ENCODE measurements around the gene BEND5.
A peak's percentile ranks its signal among the peaks of the same experiment; 100 is the strongest.

The BEND5 gene
- total RNA-seq = 0.17 to 0.48 reads per million in 2 experiments

- peak; percentile 18 for DNase-seq (ENCODE audit: low read depth)
Measured at GRCh38 chr1:48776393-48777218, at the start of gene BEND5. Gene BEND5, minus strand, starts transcription at chr1:48776891. Its CDS starts 60 bp downstream, at chr1:48776831.

- no peak for DNase-seq (ENCODE audit: low read depth)
Measured at GRCh38 chr1:48823168-48823567, 46.5 kb upstream of the BEND5 start.

GRCh38 chr1:48820491-48820890 is 43.8 kb upstream of the BEND5 start:
- no peak for DNase-seq (ENCODE audit: low read depth)

- DNase-seq (ENCODE audit: low read depth) = no peak
Measured at GRCh38 chr1:48817505-48818114, 40.9 kb upstream of the BEND5 start.

GRCh38 chr1:48810740-48811139 is 34.0 kb upstream of the BEND5 start:
- DNase-seq (ENCODE audit: low read depth) = no peak

GRCh38 chr1:48808496-48808895 is 31.8 kb upstream of the BEND5 start:
- DNase-seq (ENCODE audit: low read depth) = no peak

GRCh38 chr1:48807554-48808260 is 31.0 kb upstream of the BEND5 start:
- no peak for DNase-seq (ENCODE audit: low read depth)

- DNase-seq (ENCODE audit: low read depth) = no peak
Measured at GRCh38 chr1:48803474-48803873, 26.8 kb upstream of the BEND5 start.

GRCh38 chr1:48794816-48795215 is 18.1 kb upstream of the BEND5 start:
- no peak for DNase-seq (ENCODE audit: low read depth)

GRCh38 chr1:48793863-48794262 is 17.2 kb upstream of the BEND5 start:
- no peak for DNase-seq (ENCODE audit: low read depth)

GRCh38 chr1:48792961-48793360 is 16.3 kb upstream of the BEND5 start:
- DNase-seq (ENCODE audit: low read depth) = no peak

- no peak for DNase-seq (ENCODE audit: low read depth)
Measured at GRCh38 chr1:48790397-48790796, 13.7 kb upstream of the BEND5 start.

GRCh38 chr1:48789903-48790302 is 13.2 kb upstream of the BEND5 start:
- DNase-seq (ENCODE audit: low read depth) = no peak

- no peak for DNase-seq (ENCODE audit: low read depth)
Measured at GRCh38 chr1:48785869-48786268, 9.2 kb upstream of the BEND5 start.

- DNase-seq (ENCODE audit: low read depth) = no peak
Measured at GRCh38 chr1:48784301-48784700, 7.6 kb upstream of the BEND5 start.

GRCh38 chr1:48777219-48777895 is 666 bp upstream of the BEND5 start:
- no peak for DNase-seq (ENCODE audit: low read depth)

GRCh38 chr1:48775831-48776392 is 779 bp downstream of the BEND5 start:
- DNase-seq (ENCODE audit: low read depth) = no peak

- DNase-seq (ENCODE audit: low read depth) = no peak
Measured at GRCh38 chr1:48773133-48773532, 3.6 kb downstream of the BEND5 start.

- DNase-seq (ENCODE audit: low read depth) = no peak
Measured at GRCh38 chr1:48772211-48772610, 4.5 kb downstream of the BEND5 start.

- DNase-seq (ENCODE audit: low read depth) = no peak
Measured at GRCh38 chr1:48771561-48771960, 5.1 kb downstream of the BEND5 start.

GRCh38 chr1:48767975-48768510 is 8.6 kb downstream of the BEND5 start:
- no peak for DNase-seq (ENCODE audit: low read depth)

- no peak for DNase-seq (ENCODE audit: low read depth)
Measured at GRCh38 chr1:48765335-48765734, 11.4 kb downstream of the BEND5 start.

Measured in T follicular helper cell (primary cell).